Activated CD4-positive, alpha-beta memory T cell treated with anti-CD3 and anti-CD28 coated beads, Interleukin-2, amount 10 ng/mL, durations not matched to agents 7 days and 5 days (primary cell): Measurements from ENCODE around the gene PHAX. TPM values are rescaled to one million over a fixed set of nuclear protein-coding genes. Genes with fewer than 3 reads are reported as not detected.
"Not testable (repeated sequence)": the region's sequence is repeated elsewhere in the genome, so short reads cannot be mapped to it uniquely, and the experiment has no call there.

Experiments
- CTCF ChIA-PET: fragments of 350-600 bp; sonication (Branson Sonifier 250); formaldehyde crosslinking; loops from one replicate; lab custom pipeline; 2021; ENCODE audit warnings: antibody characterized with exemption, inconsistent platforms; lab: Charles Lee
- POLR2A ChIA-PET: fragments of 350-600 bp; sonication (Branson Sonifier 250); formaldehyde crosslinking; loops from one replicate; lab custom pipeline; 2021; ENCODE audit warnings: antibody characterized with exemption; lab: Charles Lee
- DNase-seq: peaks from one replicate; pipeline ENCODE4 v3.0.0-alpha.2; 2020
- H3K27ac Mint-ChIP-seq: one replicate; pipeline ENCODE4 v1.8.0; 2021; ENCODE audit warnings: mild to moderate bottlenecking, mixed read lengths
- H3K27me3 Mint-ChIP-seq: one replicate; pipeline ENCODE4 v1.8.0; 2021; ENCODE audit warnings: mixed read lengths
- H3K36me3 Mint-ChIP-seq: one replicate; pipeline ENCODE4 v1.8.0; 2021; ENCODE audit warnings: low read depth, mixed read lengths
- H3K4me1 Mint-ChIP-seq: one replicate; pipeline ENCODE4 v1.8.0; 2021; ENCODE audit warnings: mixed read lengths
- H3K4me3 Mint-ChIP-seq: one replicate; pipeline ENCODE4 v1.8.0; 2021; ENCODE audit warnings: mild to moderate bottlenecking, mixed read lengths
- H3K9me3 Mint-ChIP-seq: one replicate; pipeline ENCODE4 v1.8.0; 2021; ENCODE audit warnings: mixed read lengths
- total RNA-seq, 2 experiments: library from RNA; stranded (reverse); gene quantifications; one replicate each; pipeline ENCODE4 v1.2.3, GENCODE V29; 2021

PHAX gene
- total RNA-seq, 2 experiments from 2014 or later, result 31.5 to 33.8 TPM

DNA sequence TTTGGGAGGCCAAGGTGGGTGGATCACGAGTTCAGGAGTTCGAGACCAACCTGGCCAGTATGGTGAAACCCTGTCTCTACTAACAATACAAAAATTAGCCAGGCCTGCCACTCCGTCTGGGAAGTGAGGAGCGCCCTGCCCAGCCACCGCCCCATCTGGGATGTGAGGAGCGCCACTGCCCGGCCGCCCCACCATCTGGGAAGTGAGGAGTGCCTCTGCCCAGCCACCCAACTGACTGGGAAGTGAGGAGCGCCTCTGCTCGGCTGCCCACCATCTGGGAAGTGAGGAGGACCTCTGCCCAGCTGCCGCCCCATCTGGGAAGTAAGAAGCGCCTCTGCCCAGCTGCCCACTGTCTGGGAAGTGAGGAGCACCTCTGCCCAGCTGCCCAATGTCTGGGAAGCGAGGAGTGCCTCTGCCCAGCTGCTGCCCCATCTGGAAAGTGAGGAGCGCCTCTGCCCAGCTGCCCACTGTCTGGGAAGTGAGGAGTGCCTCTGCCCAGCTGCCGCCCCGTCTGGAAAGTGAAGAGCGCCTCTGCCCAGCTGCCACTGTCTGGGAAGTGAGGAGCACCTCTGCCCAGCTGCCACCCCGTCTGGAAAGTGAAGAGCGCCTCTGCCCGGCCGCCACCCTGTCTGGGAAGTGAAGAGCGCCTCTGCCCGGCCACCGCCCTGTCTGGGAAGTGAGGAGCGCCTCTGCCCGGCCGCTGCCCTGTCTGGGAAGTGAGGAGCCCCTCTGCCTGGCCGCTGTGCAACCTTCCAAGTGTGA is 11.0 kb upstream of the PHAX start:
- H3K4me1 Mint-ChIP-seq, result peaks cover 6% of the 10 kb centered on the region
- CTCF ChIA-PET, result interaction anchor here (0.6 kb wide), 1 partner anchor 49 kb away, joined by 3 read pairs; no protein-coding TSS in a partner anchor
- no peaks in the 10 kb centered on the region for H3K9me3 Mint-ChIP-seq
- POLR2A ChIA-PET, result interaction anchor here (0.7 kb wide), 1 partner anchor 221 kb away, joined by 3 read pairs; no protein-coding TSS in a partner anchor
- H3K27me3 Mint-ChIP-seq, result peaks cover 20% of the 10 kb centered on the region
- no peak for DNase-seq
- H3K4me3 Mint-ChIP-seq, result no peak overlapping the region
- no peaks in the 10 kb centered on the region for H3K36me3 Mint-ChIP-seq
- no peak overlapping the region for H3K27ac Mint-ChIP-seq

DNA sequence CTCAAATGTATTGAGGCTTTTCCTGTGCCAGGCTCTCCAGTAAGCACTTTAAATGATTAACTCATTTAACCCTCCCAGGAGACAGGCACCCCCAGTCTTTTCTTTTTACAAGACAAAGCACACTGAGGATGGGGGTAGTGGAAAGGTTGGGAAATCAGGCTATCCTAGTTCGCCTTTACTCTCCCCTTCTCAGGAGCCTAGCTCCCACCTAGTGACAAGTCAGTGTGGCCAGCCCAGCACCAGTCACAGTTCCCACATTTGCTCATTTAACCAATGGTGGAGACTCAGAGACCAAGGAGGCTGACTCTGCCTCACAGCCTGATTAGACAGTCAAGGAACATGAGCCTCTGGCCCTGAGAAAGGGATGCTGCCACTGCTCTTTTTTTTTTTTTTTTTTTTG is 9.2 kb upstream of the PHAX start:
- Mint-ChIP-seq H3K9me3 (no peaks in the 10 kb centered on the region), H3K4me1 (peaks cover 11% of the 10 kb centered on the region)
- CTCF ChIA-PET, result interaction anchor here (1.4 kb wide), 1 partner anchor 9 kb away, joined by 3 read pairs; the partner anchor contains the start of gene PHAX

DNA sequence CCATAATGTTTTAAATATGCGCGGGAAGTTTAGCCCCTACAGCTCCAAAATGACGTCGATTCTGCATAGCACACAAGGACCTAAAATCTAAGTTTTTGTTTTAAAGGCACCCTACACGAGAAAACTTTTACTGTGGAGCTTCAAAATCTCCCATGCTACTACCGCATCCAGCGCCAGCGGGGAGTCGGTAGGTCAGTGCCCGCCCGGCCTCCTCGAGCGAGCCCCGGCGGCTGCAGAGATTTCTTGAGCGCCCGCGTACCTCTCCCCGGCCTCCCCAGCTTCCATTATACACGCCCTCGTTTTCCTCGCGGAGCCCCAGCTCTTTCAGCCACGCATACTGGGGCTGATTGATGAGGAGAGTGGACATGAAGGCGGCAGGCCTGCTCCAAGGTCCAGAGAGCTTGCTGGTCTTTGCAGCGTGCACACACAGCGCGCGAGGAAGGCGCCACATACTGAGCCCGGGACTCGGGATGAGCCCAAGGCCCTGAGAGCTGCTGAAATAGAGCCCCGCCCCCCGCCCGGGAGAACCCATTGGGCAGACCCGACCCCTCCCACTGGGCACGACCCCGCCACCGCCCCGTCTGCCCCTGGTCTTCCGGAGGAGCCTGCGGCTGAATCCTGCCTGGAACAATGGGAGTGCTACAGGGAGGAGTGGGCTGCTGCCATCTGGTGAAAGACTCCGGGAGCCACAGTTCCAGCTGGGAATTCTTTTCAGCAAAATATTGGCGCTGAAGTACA is 5.8 kb upstream of the PHAX start, which contains the start of gene ALDH7A1:
Gene ALDH7A1, minus strand, starts transcription at position 472 of the 738 bp plus-strand sequence. Its CDS starts 21 bp downstream, at position 451.
- H3K4me3 Mint-ChIP-seq, result peak within 1 kb of the TSS; percentile 59
- DNase-seq, result no peak
- H3K9me3 Mint-ChIP-seq, result no peaks in the 10 kb centered on the region
- peaks cover 25% of the 10 kb centered on the region for H3K27me3 Mint-ChIP-seq
- no peak within 1 kb of the TSS for H3K27ac Mint-ChIP-seq
- ChIA-PET POLR2A (interaction anchor here (2.3 kb wide), 1 partner anchor 171 kb away, joined by 6 read pairs; the partner anchor contains the start of gene GRAMD2B), CTCF (interaction anchor here (1.1 to 2.6 kb wide), 2 partner anchors 29 to 256 kb away, joined by 3 to 12 read pairs; no protein-coding TSS in a partner anchor)
- H3K36me3 Mint-ChIP-seq, result no peaks in the 10 kb centered on the region
- peaks cover 11% of the 10 kb centered on the region for H3K4me1 Mint-ChIP-seq

More for the DNA sequence above, 9.2 kb upstream of the PHAX start:
- H3K27me3 Mint-ChIP-seq, result peaks cover 22% of the 10 kb centered on the region
- no peak overlapping the region for H3K4me3 Mint-ChIP-seq
- POLR2A ChIA-PET, result no interaction called here
- no peaks in the 10 kb centered on the region for H3K36me3 Mint-ChIP-seq
- H3K27ac Mint-ChIP-seq, result no peak overlapping the region
- DNase-seq, result no peak

DNA sequence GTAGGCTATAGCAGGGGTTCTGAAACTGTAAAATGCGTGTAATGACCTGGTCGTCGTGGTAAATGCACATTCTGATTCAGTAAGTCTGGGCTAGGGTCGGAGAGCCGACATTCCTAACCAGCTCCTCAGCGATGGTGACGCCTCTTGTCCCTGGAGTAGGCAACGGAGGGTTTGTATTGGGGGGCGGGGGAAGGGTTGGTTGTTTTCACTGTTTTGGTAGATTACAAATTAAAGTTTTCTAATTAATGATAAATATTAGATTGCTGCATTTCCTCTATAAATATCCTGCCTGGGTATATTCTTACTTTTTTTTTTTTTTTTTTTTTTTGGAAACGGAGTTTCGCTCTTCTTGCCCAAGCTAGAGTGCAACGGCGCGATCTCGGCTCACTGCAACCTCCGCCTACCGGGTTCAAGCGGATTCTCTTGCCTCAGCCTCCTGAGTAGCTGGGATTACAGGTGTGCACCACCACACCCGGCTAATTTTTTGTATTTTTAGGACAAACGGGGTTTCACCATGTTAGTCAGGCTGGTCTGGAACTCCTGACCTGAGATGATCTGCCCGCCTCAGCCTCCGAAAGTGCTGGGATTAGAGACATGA is 5.2 kb upstream of the PHAX start:
- no peaks in the 10 kb centered on the region for H3K36me3 Mint-ChIP-seq
- H3K27ac Mint-ChIP-seq, result no peak overlapping the region
- H3K27me3 Mint-ChIP-seq, result peaks cover 25% of the 10 kb centered on the region
- CTCF ChIA-PET, result interaction anchor here (1.1 kb wide), 1 partner anchor 28 kb away, joined by 3 read pairs; no protein-coding TSS in a partner anchor
- POLR2A ChIA-PET, result interaction anchor here (2.3 kb wide), 1 partner anchor 172 kb away, joined by 6 read pairs; the partner anchor contains the start of gene GRAMD2B
- H3K9me3 Mint-ChIP-seq, result no peaks in the 10 kb centered on the region
- H3K4me1 Mint-ChIP-seq, result peaks cover 16% of the 10 kb centered on the region
- DNase-seq, result no peak
- peak overlapping the region; percentile 59 for H3K4me3 Mint-ChIP-seq

DNA sequence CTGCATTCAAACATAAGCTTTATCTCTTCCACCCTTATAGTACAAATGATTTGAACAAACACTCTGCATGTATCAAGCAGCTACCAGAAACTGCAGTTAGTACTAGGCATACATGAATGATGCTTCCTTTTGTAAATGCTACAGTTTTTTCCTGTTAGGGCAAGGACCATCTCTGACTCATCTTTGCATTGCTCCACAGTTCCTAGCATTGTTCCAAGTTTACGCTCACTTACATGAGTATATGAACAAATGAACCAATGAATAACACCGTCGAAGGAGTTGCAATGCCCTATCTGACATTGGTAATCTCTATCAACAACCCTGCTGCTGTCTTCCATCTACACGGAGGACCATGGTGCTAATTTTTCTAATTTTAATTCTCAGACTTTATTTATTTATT is 3.6 kb upstream of the PHAX start:
- Mint-ChIP-seq H3K27me3 (peaks cover 24% of the 10 kb centered on the region), H3K4me1 (peaks cover 20% of the 10 kb centered on the region), H3K4me3 (no peak overlapping the region), H3K36me3 (no peaks in the 10 kb centered on the region), H3K27ac (no peak overlapping the region), H3K9me3 (no peaks in the 10 kb centered on the region)
- POLR2A ChIA-PET, result no interaction called here
- DNase-seq, result no peak
- CTCF ChIA-PET, result no interaction called here

DNA sequence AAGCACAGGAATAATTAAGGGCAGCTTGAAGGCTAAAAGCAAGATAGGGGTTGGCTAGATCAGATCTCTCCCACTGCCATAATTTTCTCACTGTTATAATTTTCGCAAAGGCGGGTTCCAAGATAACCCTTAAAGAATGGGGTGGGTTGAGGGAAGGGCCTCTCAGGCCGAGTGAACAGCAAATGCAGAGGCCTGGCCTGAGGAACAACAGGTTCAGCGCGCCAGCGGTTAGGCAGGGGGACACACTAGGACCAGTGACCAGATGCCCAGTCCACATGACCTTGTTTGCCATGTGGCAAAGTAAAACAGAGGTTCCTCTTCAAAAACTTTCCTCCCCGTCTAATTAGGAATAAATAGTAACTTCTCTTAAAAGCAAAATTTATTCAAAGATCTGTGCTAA is 1.2 kb upstream of the PHAX start:
- peaks cover 14% of the 10 kb centered on the region for H3K27me3 Mint-ChIP-seq
- H3K4me1 Mint-ChIP-seq, result peaks cover 31% of the 10 kb centered on the region
- ChIA-PET CTCF (no interaction called here), POLR2A (no interaction called here)
- no peak overlapping the region for H3K4me3 Mint-ChIP-seq
- no peak for DNase-seq
- peaks cover 11% of the 10 kb centered on the region for H3K36me3 Mint-ChIP-seq
- H3K9me3 Mint-ChIP-seq, result no peaks in the 10 kb centered on the region
- no peak overlapping the region for H3K27ac Mint-ChIP-seq

DNA sequence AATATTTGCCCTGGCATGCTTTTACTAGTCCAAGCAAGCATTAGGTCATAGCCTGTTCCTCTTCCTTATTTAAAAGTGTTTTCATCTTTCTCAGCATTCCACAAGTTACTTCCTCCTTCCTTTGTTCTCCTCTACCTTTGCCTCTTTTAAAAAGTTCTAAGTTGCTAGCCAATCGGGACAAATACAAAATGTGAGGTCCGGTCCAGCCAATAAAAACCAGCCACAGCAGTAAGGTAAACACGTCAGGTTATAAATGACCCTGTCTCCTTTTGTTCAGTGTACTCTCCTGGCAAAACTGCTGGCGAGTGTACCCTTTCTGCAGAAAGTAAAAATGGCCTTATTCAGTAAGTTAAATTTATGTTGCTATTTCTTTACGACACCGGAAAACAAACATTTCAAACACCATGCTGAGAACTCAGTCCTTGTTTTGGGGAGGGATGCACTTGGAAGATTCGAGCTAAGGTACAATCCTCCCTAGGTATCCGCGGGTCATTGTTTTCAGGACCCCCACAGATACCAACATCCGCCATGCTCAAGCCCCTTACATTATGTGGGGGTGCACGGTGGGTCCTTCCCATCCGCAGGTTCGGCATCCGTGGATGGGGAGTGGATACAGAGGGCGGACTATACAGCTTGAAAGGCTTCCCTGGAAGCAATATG is 646 bp upstream of the PHAX start:
- peak overlapping the region; percentile 97 for H3K4me3 Mint-ChIP-seq
- ChIA-PET POLR2A (interaction anchor here (1.0 to 2.0 kb wide), 6 partner anchors 10 to 178 kb away, joined by 3 to 17 read pairs (median 4); partner anchors contain the start of gene GRAMD2B), CTCF (interaction anchor here (0.8 to 2.2 kb wide), 11 partner anchors 9 to 893 kb away, joined by 3 to 14 read pairs (median 4); no protein-coding TSS in a partner anchor)
- peak overlapping the region; percentile 68 for H3K27ac Mint-ChIP-seq
- DNase-seq, H3K9me3 Mint-ChIP-seq, H3K27me3 Mint-ChIP-seq: not testable (repeated sequence)
- peaks cover 12% of the 10 kb centered on the region for H3K36me3 Mint-ChIP-seq
- H3K4me1 Mint-ChIP-seq, result peaks cover 29% of the 10 kb centered on the region

DNA sequence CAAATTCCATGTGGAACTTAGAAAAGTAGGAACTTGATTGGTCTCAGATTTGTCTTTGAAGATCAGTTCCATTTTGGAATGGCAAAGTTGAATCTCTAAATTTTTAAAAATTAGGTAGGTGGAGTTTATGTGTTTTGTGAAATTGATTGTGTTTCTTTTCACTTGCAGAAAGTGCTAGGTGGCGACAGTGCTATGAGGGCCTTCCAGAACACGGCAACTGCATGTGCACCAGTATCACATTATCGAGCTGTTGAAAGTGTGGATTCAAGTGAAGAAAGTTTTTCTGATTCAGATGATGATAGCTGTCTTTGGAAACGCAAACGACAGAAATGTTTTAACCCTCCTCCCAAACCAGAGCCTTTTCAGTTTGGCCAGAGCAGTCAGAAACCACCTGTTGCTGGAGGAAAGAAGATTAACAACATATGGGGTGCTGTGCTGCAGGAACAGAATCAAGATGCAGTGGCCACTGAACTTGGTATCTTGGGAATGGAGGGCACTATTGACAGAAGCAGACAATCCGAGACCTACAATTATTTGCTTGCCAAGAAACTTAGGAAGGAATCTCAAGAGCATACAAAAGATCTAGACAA is 2.8 kb downstream of the PHAX start:
- peaks cover 39% of the 10 kb centered on the region for H3K36me3 Mint-ChIP-seq
- no peaks in the 10 kb centered on the region for H3K27me3 Mint-ChIP-seq
- H3K4me1 Mint-ChIP-seq, result peaks cover 50% of the 10 kb centered on the region
- ChIA-PET POLR2A (no interaction called here), CTCF (interaction anchor here (0.7 to 1.5 kb wide), 4 partner anchors 62 to 261 kb away, joined by 3 read pairs; no protein-coding TSS in a partner anchor)
- no peak overlapping the region for H3K4me3 Mint-ChIP-seq
- H3K27ac Mint-ChIP-seq, result no peak overlapping the region
- H3K9me3 Mint-ChIP-seq, result no peaks in the 10 kb centered on the region
- no peak for DNase-seq

DNA sequence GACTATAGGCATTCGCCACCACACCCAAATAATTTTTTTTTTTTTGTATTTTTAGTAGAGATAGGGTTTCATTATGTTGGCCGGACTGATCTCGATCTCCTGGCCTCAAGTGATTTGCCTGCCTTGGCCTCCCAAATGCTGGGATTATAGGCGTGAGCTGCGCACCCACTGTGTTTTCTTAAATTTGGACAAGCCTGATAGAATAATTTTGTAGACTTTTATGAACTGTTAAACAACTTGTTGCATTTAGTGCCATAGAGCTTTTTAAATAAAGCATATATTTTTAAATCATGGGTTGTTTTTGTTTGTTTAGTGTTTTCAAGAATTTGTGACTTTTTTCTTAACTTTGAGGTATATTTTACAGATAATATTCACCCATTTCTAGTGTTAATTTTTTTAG is 4.8 kb downstream of the PHAX start:
- Mint-ChIP-seq H3K4me1 (peaks cover 49% of the 10 kb centered on the region), H3K36me3 (peaks cover 48% of the 10 kb centered on the region), H3K4me3 (no peak overlapping the region), H3K9me3 (no peaks in the 10 kb centered on the region), H3K27ac (no peak overlapping the region), H3K27me3 (no peaks in the 10 kb centered on the region)
- ChIA-PET CTCF (interaction anchor here (1.0 kb wide), 1 partner anchor 172 kb away, joined by 3 read pairs; no protein-coding TSS in a partner anchor), POLR2A (no interaction called here)
- no peak for DNase-seq

DNA sequence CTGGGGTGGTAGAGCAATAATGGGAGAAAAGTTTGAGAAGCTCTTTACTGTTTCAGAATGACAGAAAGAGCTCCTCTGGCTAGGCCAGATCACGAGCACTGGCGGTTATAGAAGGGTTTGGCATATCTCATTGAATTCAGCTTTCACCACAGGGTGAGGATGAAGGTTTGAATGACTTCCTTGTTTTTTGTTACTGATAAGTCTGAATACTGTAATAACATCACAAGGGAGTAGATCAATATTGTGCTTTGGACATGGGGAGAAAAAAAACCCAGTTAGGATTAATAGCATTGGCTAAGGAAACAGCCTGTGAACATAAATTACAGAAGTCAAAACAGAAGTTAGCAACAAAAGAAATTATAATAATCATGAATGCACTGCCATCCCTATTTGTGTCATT is 9.4 kb downstream of the PHAX start:
- no peak overlapping the region for H3K4me3 Mint-ChIP-seq
- no peak overlapping the region for H3K27ac Mint-ChIP-seq
- POLR2A ChIA-PET, result interaction anchor here (1.7 kb wide), 1 partner anchor 9 kb away, joined by 6 read pairs; the partner anchor contains the start of gene PHAX
- H3K36me3 Mint-ChIP-seq, result peaks cover 54% of the 10 kb centered on the region
- H3K27me3 Mint-ChIP-seq, result no peaks in the 10 kb centered on the region
- CTCF ChIA-PET, result interaction anchor here (1.9 kb wide), 1 partner anchor 9 kb away, joined by 9 read pairs; the partner anchor contains the start of gene PHAX
- no peak for DNase-seq
- no peaks in the 10 kb centered on the region for H3K9me3 Mint-ChIP-seq
- H3K4me1 Mint-ChIP-seq, result peaks cover 36% of the 10 kb centered on the region

DNA sequence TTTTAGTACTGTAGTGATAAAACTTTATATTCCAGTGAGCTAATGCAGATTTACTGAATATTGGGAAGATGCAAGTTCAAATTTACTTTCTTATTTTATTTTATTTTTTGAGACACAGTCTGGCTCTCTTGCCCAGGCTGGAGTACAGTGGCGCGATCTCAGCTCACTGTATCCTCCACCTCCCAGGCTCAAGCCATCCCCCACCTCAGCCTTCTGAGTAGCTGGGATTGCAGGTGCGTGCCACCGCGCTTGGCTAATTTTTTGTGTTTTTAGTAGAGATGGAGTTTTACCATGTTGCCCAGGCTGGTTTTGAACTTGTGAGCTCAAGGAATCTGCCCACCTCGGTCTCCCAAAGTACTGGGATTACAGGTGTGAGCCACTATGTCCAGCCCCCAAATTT is 9.9 kb downstream of the PHAX start:
- DNase-seq, result no peak
- H3K27me3 Mint-ChIP-seq, result no peaks in the 10 kb centered on the region
- CTCF ChIA-PET, result interaction anchor here (1.9 kb wide), 1 partner anchor 10 kb away, joined by 9 read pairs; the partner anchor contains the start of gene PHAX
- H3K36me3 Mint-ChIP-seq, result peaks cover 50% of the 10 kb centered on the region
- no peaks in the 10 kb centered on the region for H3K9me3 Mint-ChIP-seq
- peaks cover 32% of the 10 kb centered on the region for H3K4me1 Mint-ChIP-seq
- POLR2A ChIA-PET, result interaction anchor here (1.7 kb wide), 1 partner anchor 10 kb away, joined by 6 read pairs; the partner anchor contains the start of gene PHAX
- no peak overlapping the region for H3K4me3 Mint-ChIP-seq
- no peak overlapping the region for H3K27ac Mint-ChIP-seq
